HL-60 (cell line): ENCODE results near the gene ITGA6.

Experiments used
- DNase-seq, 2 experiments: peaks; one replicate each; pipeline ENCODE4 v3.0.0-alpha.2; 2010 to 2020; ENCODE audit warnings: low read depth in 1 of 2, low spot score in 1 of 2
- H3K27ac ChIP-seq: fragments of 250-450 bp; sonication (Bioruptor Pico); replicated peaks from 2 replicates; pipeline ENCODE4 v1.5.1; 2020; ENCODE audit warnings: mild to moderate bottlenecking, moderate library complexity
- H3K27me3 ChIP-seq: fragments of 250-450 bp; sonication (Bioruptor Pico); 2 replicates; pipeline ENCODE4 v1.5.1; 2021; ENCODE audit warnings: mild to moderate bottlenecking, moderate library complexity; ENCODE audit not compliant: insufficient read depth, poor library complexity, severe bottlenecking
- H3K4me3 ChIP-seq: replicated peaks from 2 replicates; pipeline ENCODE4 v1.5.1; 2011; ENCODE audit warnings: mild to moderate bottlenecking, control low read depth, low read length; ENCODE audit not compliant: insufficient read depth
- CTCF ChIP-seq: IDR thresholded peaks from one replicate; pipeline ENCODE4 v1.5.1; 2011; ENCODE audit warnings: low read length, control low read depth, inconsistent platforms; ENCODE audit not compliant: insufficient read depth
- GABPA ChIP-seq: IDR thresholded peaks from 2 replicates; pipeline ENCODE4 v1.6.1; 2012; ENCODE audit warnings: low read depth
- POLR2AphosphoS5 ChIP-seq: IDR thresholded peaks from 2 replicates; pipeline ENCODE4 v1.6.1; 2012; ENCODE audit warnings: low read depth
- REST ChIP-seq: IDR thresholded peaks from 2 replicates; pipeline ENCODE4 v1.6.1; 2012; ENCODE audit warnings: low read depth; ENCODE audit not compliant: insufficient replicate concordance
- SPI1 ChIP-seq: IDR thresholded peaks from 2 replicates; pipeline ENCODE4 v1.6.1; 2012; ENCODE audit warnings: low read depth, mild to moderate bottlenecking, borderline replicate concordance

Gene ITGA6

GRCh38 chr2:172473167-172473566, 45.8 kb downstream of the ITGA6 start:
- TF ChIP-seq POLR2AphosphoS5 (no peak), GABPA (no peak), REST (no peak), SPI1 (no peak), CTCF (no peak)
- no peak for DNase-seq
- Histone ChIP-seq H3K4me3 (no peak overlapping the region), H3K27ac (no peak overlapping the region), H3K27me3 (no peaks in the 10 kb centered on the region)

- TF ChIP-seq GABPA: no peak
- TF ChIP-seq REST: no peak
- no peak for TF ChIP-seq SPI1
- no peak for TF ChIP-seq POLR2AphosphoS5
- no peak overlapping the region for H3K4me3 ChIP-seq
- H3K27me3 ChIP-seq: no peaks in the 10 kb centered on the region
- no peak for DNase-seq
- H3K27ac ChIP-seq: no peak overlapping the region
These were observed 51.0 kb downstream of the ITGA6 start for GRCh38 chr2:172478353-172478752.

GRCh38 chr2:172480301-172481218, 53.2 kb downstream of the ITGA6 start:
- Histone ChIP-seq H3K4me3 (no peak overlapping the region), H3K27me3 (no peaks in the 10 kb centered on the region), H3K27ac (no peak overlapping the region)
- no peak for DNase-seq
- no peak for TF ChIP-seq POLR2AphosphoS5

GRCh38 chr2:172481507-172482262, 54.3 kb downstream of the ITGA6 start:
- no peak for DNase-seq
- Histone ChIP-seq H3K27ac (no peak overlapping the region), H3K27me3 (no peaks in the 10 kb centered on the region), H3K4me3 (no peak overlapping the region)
- no peak for TF ChIP-seq GABPA
- no peak for TF ChIP-seq CTCF
- no peak for TF ChIP-seq SPI1
- TF ChIP-seq REST: no peak
- TF ChIP-seq POLR2AphosphoS5: no peak
